ENCODE results near the gene TMEM132C.

DNA sequence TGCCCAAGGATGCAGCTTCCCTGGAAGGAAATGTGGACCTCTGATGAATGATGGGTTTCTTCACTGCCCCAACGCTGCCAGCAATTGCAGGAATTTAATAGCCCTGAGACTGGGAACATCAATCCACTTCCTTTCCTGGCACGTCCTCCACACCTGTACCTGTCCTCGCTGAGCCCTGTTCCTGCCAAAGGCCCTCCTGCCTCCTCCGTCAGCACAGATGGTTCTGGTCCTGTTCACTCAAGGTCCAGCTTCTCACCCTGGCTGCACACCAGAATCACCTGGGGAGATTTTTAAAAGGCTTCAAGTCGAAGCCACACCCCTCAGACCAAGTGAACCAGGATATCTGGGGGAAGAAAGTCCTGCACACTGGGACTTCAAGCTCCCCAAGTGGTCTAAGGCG, 38.4 kb upstream of the TMEM132C start:
- TF ChIP-seq CTCF (IDR thresholded peaks at IDR 0.05) (no peak), HOXB13 (CRISPR knock-in tag; IDR thresholded peaks at IDR 0.05; ENCODE audit: low read depth) (no peak), CHD2 (IDR thresholded peaks at IDR 0.05; ENCODE audit: low read length, partially characterized antibody) (no peak), CHD4 (IDR thresholded peaks at IDR 0.05; ENCODE audit: borderline replicate concordance) (no peak), KDM1A (IDR thresholded peaks at IDR 0.05; ENCODE audit: low read depth) (no peak), EHF (CRISPR knock-in tag; IDR thresholded peaks at IDR 0.05) (no peak), CEBPB (IDR thresholded peaks at IDR 0.05) (no peak), GATA3 (IDR thresholded peaks at IDR 0.05; ENCODE audit: borderline replicate concordance) (no peak), MAZ (IDR thresholded peaks at IDR 0.05; ENCODE audit: borderline replicate concordance, low read depth, low read length) (no peak), SMC3 (IDR thresholded peaks at IDR 0.05) (no peak), MAX (IDR thresholded peaks at IDR 0.05) (no peak), POLR2A (IDR thresholded peaks at IDR 0.05; ENCODE audit: low read length) (no peak), EP300 (IDR thresholded peaks at IDR 0.05) (no peak)
